H1 (cell line): ENCODE measurements around the gene ASAP2. TPM values are rescaled to one million over a fixed set of nuclear protein-coding genes. Genes with fewer than 3 reads are reported as not detected.

Experiments used
- CTCF ChIA-PET: fragments of 300-600 bp; sonication (Branson Sonifier 250); formaldehyde crosslinking; loops from one replicate; lab custom pipeline; 2021; ENCODE audit not compliant: partially characterized antibody; lab: Charles Lee
- POLR2A ChIA-PET: fragments of 300-600 bp; sonication (Branson Sonifier 250); formaldehyde crosslinking; loops from one replicate; lab custom pipeline; 2021; ENCODE audit warnings: inconsistent platforms; ENCODE audit not compliant: partially characterized antibody; lab: Charles Lee
- DNase-seq, 2 experiments: peaks; one replicate each; pipeline versions ENCODE4 v3.0.0 to v3.0.0-alpha.2; 2010 to 2022; ENCODE audit warnings: low spot score in 2 of 2, low read depth in 1 of 2, mixed read lengths in 1 of 2
- FAIRE-seq: peaks from 2 replicates; lab custom pipeline; 2011; peaks lifted over from hg19 to GRCh38; lab: Jason Lieb, UNC
- H2AFZ ChIP-seq: 2 replicates; pipeline ENCODE4 v1.8.1; 2012; ENCODE audit warnings: low read length, inconsistent platforms
- H2AK5ac ChIP-seq: 2 replicates; pipeline ENCODE4 v1.6.1; 2013; ENCODE audit warnings: low read depth, low read length
- H2BK120ac ChIP-seq: replicated peaks from 2 replicates; pipeline ENCODE3; 2013; ENCODE audit warnings: low read depth, low read length, inconsistent platforms
- H2BK12ac ChIP-seq: 2 replicates; pipeline ENCODE4 v1.6.1; 2013; ENCODE audit warnings: low read depth, low read length
- H2BK15ac ChIP-seq: 2 replicates; pipeline ENCODE4 v1.6.1; 2013; ENCODE audit warnings: low read length
- H2BK20ac ChIP-seq: 2 replicates; pipeline ENCODE4 v1.6.1; 2013; ENCODE audit warnings: low read length
- H2BK5ac ChIP-seq: 2 replicates; pipeline ENCODE4 v1.6.1; 2013; ENCODE audit warnings: low read depth, low read length
- H3K14ac ChIP-seq: 2 replicates; pipeline ENCODE4 v1.6.1; 2013; ENCODE audit warnings: inconsistent platforms; ENCODE audit not compliant: insufficient read length
- H3K18ac ChIP-seq: 2 replicates; pipeline ENCODE4 v1.6.1; 2013; ENCODE audit warnings: low read length; ENCODE audit errors: extremely low read depth
- H3K23ac ChIP-seq: 2 replicates; pipeline ENCODE4 v1.6.1; 2013; ENCODE audit warnings: inconsistent platforms; ENCODE audit not compliant: insufficient read length
- H3K23me2 ChIP-seq: 2 replicates; pipeline ENCODE4 v1.6.1; 2013; ENCODE audit warnings: low read depth, low read length
- H3K27ac ChIP-seq: 2 replicates; pipeline ENCODE4 v1.6.1; 2011; ENCODE audit warnings: low read depth, low read length, inconsistent platforms
- H3K27me3 ChIP-seq, 4 experiments: replicated peaks in 1 of 4; 1 replicate in 1 of 4; 2 replicates in 3 of 4; pipeline versions ENCODE4 v1.6.1 to v1.8.1; 2011 to 2013; ENCODE audit warnings: low read length in 3 of 4, mild to moderate bottlenecking in 3 of 4, inconsistent platforms in 2 of 4, mixed read lengths in 2 of 4, moderate library complexity in 1 of 4; ENCODE audit not compliant: control insufficient read depth in 3 of 4, insufficient read depth in 3 of 4; ENCODE audit errors: extremely low read depth in 1 of 4
- H3K36me3 ChIP-seq, 4 experiments: 2 replicates each; pipeline versions ENCODE4 v1.6.1 to v1.8.1; 2011 to 2013; ENCODE audit warnings: mild to moderate bottlenecking in 4 of 4, low read length in 3 of 4, moderate library complexity in 2 of 4, control low read depth in 1 of 4, inconsistent platforms in 1 of 4; ENCODE audit not compliant: insufficient read depth in 4 of 4, control insufficient read depth in 2 of 4
- H3K4ac ChIP-seq: replicated peaks from 2 replicates; pipeline ENCODE3; 2013; ENCODE audit warnings: low read length, low read depth, mixed read lengths, inconsistent platforms; ENCODE audit not compliant: insufficient read length
- H3K4me1 ChIP-seq, 4 experiments: replicated peaks in 1 of 4; 1 replicate in 1 of 4; 2 replicates in 3 of 4; pipeline versions ENCODE4 v1.6.1 to v1.8.1; 2011 to 2013; ENCODE audit warnings: low read length in 3 of 4, inconsistent platforms in 2 of 4, mixed read lengths in 1 of 4; ENCODE audit not compliant: insufficient read depth in 4 of 4, control insufficient read depth in 3 of 4
- H3K4me2 ChIP-seq, 2 experiments: 2 replicates each; pipeline versions ENCODE4 v1.6.1 to v1.8.1; 2011 to 2013; ENCODE audit warnings: low read depth in 2 of 2, low read length in 2 of 2, control low read depth in 1 of 2, inconsistent platforms in 1 of 2, mild to moderate bottlenecking in 1 of 2; ENCODE audit not compliant: insufficient read depth in 1 of 2
- H3K4me3 ChIP-seq, 4 experiments: fragments of 200-600, 300-600 bp in 1 of 4; sonication (generic), shearing (Covaris generic), sonication (Bioruptor Twin) in 1 of 4; 2 replicates each; pipeline versions ENCODE4 v1.5.1 to v1.8.1; 2011 to 2016; ENCODE audit warnings: low read length in 4 of 4, low read depth in 3 of 4, control low read depth in 2 of 4, inconsistent platforms in 2 of 4, mild to moderate bottlenecking in 2 of 4, mixed read lengths in 1 of 4, moderate library complexity in 1 of 4; ENCODE audit not compliant: insufficient read depth in 2 of 4; ENCODE audit errors: extremely low read depth in 1 of 4
- H3K56ac ChIP-seq: replicated peaks from 2 replicates; pipeline ENCODE3; 2013; ENCODE audit warnings: low read depth, mild to moderate bottlenecking, mixed read lengths, low read length, inconsistent platforms; ENCODE audit not compliant: insufficient read length
- H3K79me1 ChIP-seq: 2 replicates; pipeline ENCODE4 v1.6.1; 2013; ENCODE audit warnings: low read depth, low read length, control low read depth
- H3K79me2 ChIP-seq, 2 experiments: 2 replicates each; pipeline versions ENCODE4 v1.6.1 to v1.8.1; 2012 to 2013; ENCODE audit warnings: low read length in 2 of 2, mild to moderate bottlenecking in 2 of 2, inconsistent platforms in 1 of 2; ENCODE audit not compliant: insufficient read depth in 2 of 2, control insufficient read depth in 1 of 2
- H3K9ac ChIP-seq, 4 experiments: replicated peaks in 1 of 4; 1 replicate in 1 of 4; 2 replicates in 3 of 4; pipeline versions ENCODE4 v1.6.1 to v1.8.1; 2011 to 2013; ENCODE audit warnings: low read depth in 3 of 4, low read length in 3 of 4, control low read depth in 2 of 4, mild to moderate bottlenecking in 2 of 4, moderate library complexity in 2 of 4, inconsistent platforms in 1 of 4; ENCODE audit errors: extremely low read depth in 1 of 4
- H3K9me3 ChIP-seq, 2 experiments: 2 replicates each; pipeline versions ENCODE4 v1.6.1 to v1.8.1; 2012 to 2013; ENCODE audit warnings: mild to moderate bottlenecking in 2 of 2, moderate library complexity in 2 of 2, control low read depth in 1 of 2, inconsistent platforms in 1 of 2, low read depth in 1 of 2, low read length in 1 of 2, mixed read lengths in 1 of 2; ENCODE audit not compliant: insufficient read depth in 2 of 2
- H4K20me1 ChIP-seq, 2 experiments: replicated peaks in 1 of 2; 2 replicates each; pipeline versions ENCODE3 to v1.8.1; 2011 to 2013; ENCODE audit warnings: inconsistent platforms in 2 of 2, low read length in 2 of 2, mild to moderate bottlenecking in 1 of 2; ENCODE audit not compliant: insufficient read depth in 2 of 2, control insufficient read depth in 1 of 2
- H4K5ac ChIP-seq: 2 replicates; pipeline ENCODE4 v1.6.1; 2013; ENCODE audit warnings: low read length, low read depth, mixed read lengths, inconsistent platforms; ENCODE audit not compliant: insufficient read length
- H4K8ac ChIP-seq: 2 replicates; pipeline ENCODE4 v1.8.0; 2013; ENCODE audit warnings: mild to moderate bottlenecking, moderate library complexity, low read length, inconsistent platforms; ENCODE audit not compliant: insufficient read depth; ENCODE audit errors: extremely low read depth
- H4K91ac ChIP-seq: replicated peaks from 2 replicates; pipeline ENCODE3; 2013; ENCODE audit warnings: low read length, mixed read lengths, inconsistent platforms; ENCODE audit not compliant: insufficient read length
- JUN ChIP-seq: IDR thresholded peaks from 2 replicates; pipeline ENCODE4 v1.6.1; 2011; ENCODE audit warnings: low read depth, mild to moderate bottlenecking, improper control_type of control experiment, low read length
- NRF1 ChIP-seq: IDR thresholded peaks from 2 replicates; pipeline ENCODE4 v1.6.1; 2011; ENCODE audit warnings: mild to moderate bottlenecking, low read depth, low read length, improper control_type of control experiment
- SUZ12 ChIP-seq: fragments of 200-600 bp; sonication (generic); IDR thresholded peaks from 2 replicates; pipeline ENCODE4 v1.6.1; 2012; ENCODE audit warnings: mild to moderate bottlenecking, inconsistent platforms, low read length, moderate library complexity, mixed read lengths
- USF2 ChIP-seq: IDR thresholded peaks from 2 replicates; pipeline ENCODE4 v1.6.1; 2011; ENCODE audit warnings: low read length, improper control_type of control experiment
- WGBS, 2 experiments: shearing (Covaris generic) in 1 of 2; methylation state at CpG; one replicate each; pipeline versions ENCODE4 v1.1.6 to v1.1.7; 2013 to 2015; ENCODE audit warnings: low lambda C conversion rate in 2 of 2, mixed read lengths in 2 of 2, inconsistent platforms in 1 of 2, low coverage in 1 of 2, missing lambda C conversion rate in 1 of 2; ENCODE audit not compliant: insufficient replicate concordance in 2 of 2, insufficient coverage in 1 of 2, insufficient read length in 1 of 2; ENCODE audit errors: extremely low coverage in 1 of 2, missing lambda C conversion rate in 1 of 2; 5-methylcytosine and 5-hydroxymethylcytosine counted together
- polyA plus RNA-seq, 7 experiments: library from polyadenylated mRNA; depleted of rRNA in 3 of 7; stranded (reverse) in 5 of 7; unstranded in 2 of 7; fragments of >200 nt in 5 of 7; fragments of 200-250 nt in 2 of 7; gene quantifications; 1 replicate in 5 of 7; 2 replicates in 1 of 7; 4 replicates in 1 of 7; pipeline versions ENCODE4 v1.2.1 to v1.2.3, GENCODE V29; 2011 to 2013; ENCODE audit warnings: missing spikeins in 2 of 7, mixed read lengths in 2 of 7
- total RNA-seq: library from RNA; stranded (reverse); fragmentation: NEBNext Ultra II Directional; extraction: Animal tissue kit (Norgen Biotek cat#: 25700); gene quantifications from 2 replicates; pipeline ENCODE4 v1.2.1, GENCODE V29; 2021

ASAP2 gene
- total and polyA plus RNA-seq, 2 of the 8 experiments (the other 6 are each of a cell fraction or from before 2014, with no cell fraction given) = 10.2 to 18.7 TPM

- no peaks in the 10 kb centered on the region for H3K23me2 ChIP-seq
- H2BK12ac ChIP-seq = no peak overlapping the region
- H3K27ac ChIP-seq = no peak overlapping the region
- FAIRE-seq (no peak), DNase-seq (no peak)
- no peak overlapping the region for H3K9ac ChIP-seq
- H2AK5ac ChIP-seq = no peak overlapping the region
- H3K4me2 ChIP-seq = no peak overlapping the region
- H2AFZ ChIP-seq = no peak overlapping the region
- no peaks in the 10 kb centered on the region for H3K79me2 ChIP-seq
- TF ChIP-seq JUN (no peak), USF2 (no peak), SUZ12 (no peak), NRF1 (no peak)
- H2BK120ac ChIP-seq = no peak overlapping the region
- H3K18ac ChIP-seq = no peak overlapping the region
- POLR2A ChIA-PET = interaction anchor here (1.2 kb wide), 1 partner anchor 188 kb away, joined by 3 read pairs; no protein-coding TSS in a partner anchor
- no peak overlapping the region for H3K56ac ChIP-seq
- no peak overlapping the region for H3K23ac ChIP-seq
- no peak overlapping the region for H2BK20ac ChIP-seq
- no peaks in the 10 kb centered on the region for H4K20me1 ChIP-seq
- no peak overlapping the region for H3K4me3 ChIP-seq
- H3K9me3 ChIP-seq = no peaks in the 10 kb centered on the region
- no peaks in the 10 kb centered on the region for H3K79me1 ChIP-seq
- no peaks in the 10 kb centered on the region for H3K27me3 ChIP-seq
- no peak overlapping the region for H2BK15ac ChIP-seq
- 92% methylated on average over 14 of the region's 14 CpGs; no CpG with 5 or more reads in 1 of the 2 experiments for WGBS, 2 experiments
- H3K4ac ChIP-seq = no peak overlapping the region
- no peak overlapping the region for H4K8ac ChIP-seq
- H3K36me3 ChIP-seq = no peaks in the 10 kb centered on the region; a peak in 3 of 8 replicates
- no peak overlapping the region for H3K14ac ChIP-seq
- no peaks in the 10 kb centered on the region; a peak in 1 of 7 replicates for H3K4me1 ChIP-seq
- H4K5ac ChIP-seq = no peak overlapping the region
- no peak overlapping the region for H2BK5ac ChIP-seq
- no peak overlapping the region for H4K91ac ChIP-seq
- CTCF ChIA-PET = interaction anchor here (0.6 to 4.0 kb wide), 6 partner anchors 13 to 192 kb away, joined by 3 to 18 read pairs (median 8); partner anchors contain the start of gene ASAP2
Measured at GRCh38 chr2:9334761-9335160, 128.1 kb downstream of the ASAP2 start.
